Heart left ventricle (tissue), 16 donors: ENCODE results near the gene ZBTB40. TPM values are rescaled to one million over a fixed set of nuclear protein-coding genes. Genes with fewer than 3 reads are reported as not detected.
A peak's percentile ranks its signal among the peaks of the same experiment; 100 is the strongest.

ENCODE experiments used
- ATAC-seq, 4 donors: fragments of 200-7000 bp; cut with Tn5 transposase; one replicate each; pipeline ENCODE4 v1.9.1; 2020 to 2022; ENCODE audit warnings: moderate library complexity in 4 of 4, mild to moderate bottlenecking in 3 of 4, moderate number of reproducible peaks in 1 of 4
- DNase-seq, 5 donors: peaks; one replicate each; pipeline ENCODE4 v3.0.0-alpha.2; 2020
- H3K27ac ChIP-seq, 12 donors: fragments of 200-600 bp; sonication (generic) in 4 of 12; one replicate each; pipeline versions ENCODE4 v1.5.0 to v1.8.0; 2016 to 2022; ENCODE audit warnings: mild to moderate bottlenecking in 2 of 12
- H3K27me3 ChIP-seq, 9 donors: fragments of 200-600 bp; sonication (generic) in 2 of 9; one replicate each; pipeline versions ENCODE4 v1.5.1 to v1.8.0; 2016 to 2022; ENCODE audit warnings: mild to moderate bottlenecking in 3 of 9
- H3K36me3 ChIP-seq, 9 donors: fragments of 200-600 bp; sonication (generic) in 2 of 9; one replicate each; pipeline versions ENCODE4 v1.5.0 to v1.8.0; 2018 to 2022; ENCODE audit warnings: mild to moderate bottlenecking in 2 of 9
- H3K4me1 ChIP-seq, 12 donors: fragments of 200-600 bp; sonication (generic) in 4 of 12; one replicate each; pipeline versions ENCODE4 v1.5.0 to v1.8.0; 2016 to 2022; ENCODE audit warnings: mild to moderate bottlenecking in 3 of 12
- H3K4me3 ChIP-seq, 12 donors: fragments of 200-600 bp; sonication (generic) in 4 of 12; one replicate each; pipeline versions ENCODE4 v1.5.0 to v1.8.0; 2017 to 2022; ENCODE audit warnings: mild to moderate bottlenecking in 9 of 12, moderate library complexity in 4 of 12
- H3K9me3 ChIP-seq, 12 donors: fragments of 200-600 bp; sonication (generic) in 4 of 12; one replicate each; pipeline versions ENCODE4 v1.5.0 to v1.8.0; 2016 to 2022; ENCODE audit warnings: mild to moderate bottlenecking in 1 of 12
- CTCF ChIP-seq, 12 donors: fragments of 200-600 bp; sonication (generic) in 4 of 12; IDR thresholded peaks; one replicate each; pipeline versions ENCODE4 v1.5.0 to v1.8.0; 2018 to 2022; ENCODE audit warnings: antibody characterized with exemption in 12 of 12, mild to moderate bottlenecking in 5 of 12
- POLR2A ChIP-seq, 2 donors: fragments of 450-650 bp; IDR thresholded peaks; one replicate each; pipeline ENCODE4 v1.6.1; 2017; ENCODE audit warnings: antibody characterized with exemption in 2 of 2, mild to moderate bottlenecking in 2 of 2, moderate library complexity in 2 of 2
- WGBS, 4 donors: extraction: QIAGEN DNeasy Blood & Tissue Kit in 2 of 4; methylation state at CpG; one replicate each; pipeline versions ENCODE4 v1.1.5 to v1.1.7; 2013 to 2018; 5-methylcytosine and 5-hydroxymethylcytosine counted together
- intact Hi-C, 10 donors: fragments of 100-400 bp; cut with DNase I; formaldehyde crosslinking; loops; one replicate each; pipeline versions ENCODE4 v1.11.1 to v1.14.2; 2022
- polyA plus RNA-seq, 2 donors: library from polyadenylated mRNA; stranded (reverse); fragments of 200-250 nt; gene quantifications; one replicate each; pipeline ENCODE4 v1.2.3, GENCODE V29; 2013
- total RNA-seq, 9 donors: library from RNA; depleted of rRNA in 2 of 9; stranded (reverse); fragments of >200 nt in 2 of 9; fragmentation: NEBNext Ultra II Directional in 3 of 9; extraction: Animal tissue kit (Norgen Biotek cat#: 25700) in 3 of 9; gene quantifications; one replicate each; pipeline versions ENCODE4 v1.1.0 to v1.2.4, GENCODE V29; 2016 to 2023
- donor health status: ischemic (EF 13 %, LVEDD 7.1; RV severe dilation, severe dysfunction).
- donor health status: healthy with polysubstance abuse.
- donor health status: DM: no; HTN: yes; CAD: no.
- donor health status: DM: no; HTN: no; CAD: no.
- donor health status: ischemic (EF 25% LVEDD 6.9; RV normal size, moderate dysfunction).
- donor health status: ischemic (EF 25% LVEDD 5.7; RV mildly dilated, moderate dysfunction).
- donor health status: healthy.
- donor health status: DM: yes; HTN: yes; CAD: no.
- donor health status: ischemic (EF 35%, LVEDD 5.7; RV mildly dilated, moderate dysfunction).
- donor health status: nonischemic (EF 11% LVEDD 7.7; RV severe dilation, severe dysfunction).
- donor health status: DM: yes; HTN: yes; CAD: no.
- donor health status: PGD.
- donor health status: ischemic (EF 29% LVEDD 5.4; RV normal size, mild dysfunction).
- donor health status: nonischemic (EF 23%, LVEDD 6.1; RV moderate dilation, normal function).

The ZBTB40 gene
- total and polyA plus RNA-seq, 11 donors = 4.6 to 17.7 (median 15.1) TPM

GRCh38 chr1:22483121-22483520, 31.5 kb downstream of the ZBTB40 start:
- intact Hi-C loops = no loop called here
- Histone ChIP-seq H3K4me1 (peaks cover 0 to 27% (median 14%) of the 10 kb centered on the region in 12 donors), H3K4me3 (no peak overlapping the region), H3K36me3 (no peaks in the 10 kb centered on the region), H3K27me3 (no peaks in the 10 kb centered on the region), H3K27ac (no peak overlapping the region), H3K9me3 (peaks cover 0 to 37% (median 4%) of the 10 kb centered on the region in 12 donors)
- no peak for ATAC-seq
- 93 to 96% (median 94%) methylated on average over 2 of the region's 2 CpGs for WGBS, 4 donors
- no peak for DNase-seq
- no peak for TF ChIP-seq POLR2A (IDR thresholded peaks at IDR 0.05)
- no peak for TF ChIP-seq CTCF (IDR thresholded peaks at IDR 0.05)

GRCh38 chr1:22484706-22485345, 33.2 kb downstream of the ZBTB40 start:
- Histone ChIP-seq H3K4me1 (peaks cover 0 to 27% (median 14%) of the 10 kb centered on the region in 12 donors), H3K4me3 (no peak overlapping the region), H3K36me3 (peaks cover 0 to 3% (median under 1%) of the 10 kb centered on the region in 9 donors), H3K9me3 (peaks cover 0 to 22% (median 4%) of the 10 kb centered on the region in 12 donors), H3K27me3 (no peaks in the 10 kb centered on the region), H3K27ac (no peak overlapping the region)
- ATAC-seq = no peak
- no peak for DNase-seq
- intact Hi-C loops = no loop called here
- 92 to 95% (median 93%) methylated on average over 2 of the region's 2 CpGs for WGBS, 4 donors
- TF ChIP-seq POLR2A (IDR thresholded peaks at IDR 0.05) = no peak

- Histone ChIP-seq H3K4me3 (no peak overlapping the region), H3K9me3 (peaks cover 0 to 21% (median 4%) of the 10 kb centered on the region in 12 donors), H3K27ac (no peak overlapping the region), H3K36me3 (peaks cover 0 to 9% (median 5%) of the 10 kb centered on the region in 9 donors), H3K4me1 (peaks cover 0 to 27% (median 14%) of the 10 kb centered on the region in 12 donors), H3K27me3 (no peaks in the 10 kb centered on the region)
- TF ChIP-seq CTCF (IDR thresholded peaks at IDR 0.05) (no peak), POLR2A (IDR thresholded peaks at IDR 0.05) (no peak)
- DNase-seq (no peak), ATAC-seq (no peak)
- intact Hi-C loops = no loop called here
- WGBS, 4 donors = 91 to 99% (median 96%) methylated on average over 3 of the region's 3 CpGs
Measured at GRCh38 chr1:22485431-22485830, 33.8 kb downstream of the ZBTB40 start.

GRCh38 chr1:22487781-22488180, 36.1 kb downstream of the ZBTB40 start:
- WGBS, 4 donors = 19 to 29% (median 26%) methylated on average over 5 of the region's 5 CpGs
- peaks cover 0 to 37% (median 16%) of the 10 kb centered on the region in 12 donors for H3K4me1 ChIP-seq
- intact Hi-C loops = no loop called here
- peaks cover 0 to 32% (median 18%) of the 10 kb centered on the region in 9 donors for H3K36me3 ChIP-seq
- TF ChIP-seq POLR2A (IDR thresholded peaks at IDR 0.05) (no peak), CTCF (IDR thresholded peaks at IDR 0.05) (no peak)
- no peak for DNase-seq
- H3K4me3 ChIP-seq = no peak overlapping the region
- peaks cover 0 to 21% (median 4%) of the 10 kb centered on the region in 12 donors for H3K9me3 ChIP-seq
- H3K27ac ChIP-seq = peak overlapping the region in 6 of 12 donors; percentile 9 to 52 (median 21)
- peak in 2 of 4 donors; percentile 31 to 42 for ATAC-seq
- H3K27me3 ChIP-seq = no peaks in the 10 kb centered on the region
